GM10266 (cell line): ENCODE measurements around the gene THBD.

Experiments
- DNase-seq: peaks from one replicate; pipeline ENCODE4 v3.0.0; 2012; ENCODE audit errors: extremely low spot score
- TF ChIP-seq, protein P1 (sequence below): IDR thresholded peaks from 2 replicates; pipeline ENCODE4 v1.5.1; 2012; ENCODE audit warnings: mild to moderate bottlenecking, low read depth; ENCODE audit not compliant: control insufficient read depth, insufficient read depth; ENCODE audit errors: missing control alignments

The THBD gene

DNA sequence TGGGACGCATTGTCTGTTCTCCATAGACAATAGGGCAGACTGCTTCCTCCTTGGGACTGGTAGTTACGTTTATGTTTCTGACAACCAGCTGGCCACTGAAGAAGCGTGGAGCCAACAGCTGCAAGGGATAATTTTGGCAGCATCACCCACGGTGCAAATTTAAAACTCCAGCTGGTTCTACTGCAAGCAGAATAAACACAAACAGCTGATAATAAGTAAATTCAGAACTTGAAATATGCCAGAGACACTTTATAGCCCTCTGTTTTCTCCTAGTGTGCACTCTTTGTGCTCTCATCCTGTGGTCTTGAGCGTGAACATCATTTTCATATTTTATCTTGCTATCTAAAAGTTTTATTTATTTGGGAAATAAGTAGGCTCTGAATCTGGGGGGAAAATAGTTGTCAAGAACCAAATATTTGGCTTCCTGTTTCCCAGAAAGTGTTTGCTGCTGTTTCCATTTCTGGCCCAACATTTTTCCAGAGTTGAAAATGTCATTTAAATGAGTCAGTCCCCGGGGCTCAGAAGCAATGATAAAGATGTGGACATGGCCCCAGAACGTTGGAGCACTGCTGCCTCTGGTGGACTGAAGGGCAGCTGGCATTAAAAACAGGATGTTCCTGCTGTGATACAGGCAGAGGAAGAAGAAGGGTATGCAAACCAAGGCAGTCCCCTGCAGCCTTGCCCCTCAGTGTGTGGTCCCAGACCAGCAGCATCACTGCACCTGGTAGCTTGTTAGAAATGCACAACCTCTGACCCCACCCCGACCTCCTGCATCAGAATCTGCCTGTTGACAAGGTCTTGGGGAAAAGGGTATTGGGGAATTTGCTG is 12.5 kb upstream of the THBD start:
- TF ChIP-seq, protein P1, sequence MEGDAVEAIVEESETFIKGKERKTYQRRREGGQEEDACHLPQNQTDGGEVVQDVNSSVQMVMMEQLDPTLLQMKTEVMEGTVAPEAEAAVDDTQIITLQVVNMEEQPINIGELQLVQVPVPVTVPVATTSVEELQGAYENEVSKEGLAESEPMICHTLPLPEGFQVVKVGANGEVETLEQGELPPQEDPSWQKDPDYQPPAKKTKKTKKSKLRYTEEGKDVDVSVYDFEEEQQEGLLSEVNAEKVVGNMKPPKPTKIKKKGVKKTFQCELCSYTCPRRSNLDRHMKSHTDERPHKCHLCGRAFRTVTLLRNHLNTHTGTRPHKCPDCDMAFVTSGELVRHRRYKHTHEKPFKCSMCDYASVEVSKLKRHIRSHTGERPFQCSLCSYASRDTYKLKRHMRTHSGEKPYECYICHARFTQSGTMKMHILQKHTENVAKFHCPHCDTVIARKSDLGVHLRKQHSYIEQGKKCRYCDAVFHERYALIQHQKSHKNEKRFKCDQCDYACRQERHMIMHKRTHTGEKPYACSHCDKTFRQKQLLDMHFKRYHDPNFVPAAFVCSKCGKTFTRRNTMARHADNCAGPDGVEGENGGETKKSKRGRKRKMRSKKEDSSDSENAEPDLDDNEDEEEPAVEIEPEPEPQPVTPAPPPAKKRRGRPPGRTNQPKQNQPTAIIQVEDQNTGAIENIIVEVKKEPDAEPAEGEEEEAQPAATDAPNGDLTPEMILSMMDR = no peak
- DNase-seq = no peak

DNA sequence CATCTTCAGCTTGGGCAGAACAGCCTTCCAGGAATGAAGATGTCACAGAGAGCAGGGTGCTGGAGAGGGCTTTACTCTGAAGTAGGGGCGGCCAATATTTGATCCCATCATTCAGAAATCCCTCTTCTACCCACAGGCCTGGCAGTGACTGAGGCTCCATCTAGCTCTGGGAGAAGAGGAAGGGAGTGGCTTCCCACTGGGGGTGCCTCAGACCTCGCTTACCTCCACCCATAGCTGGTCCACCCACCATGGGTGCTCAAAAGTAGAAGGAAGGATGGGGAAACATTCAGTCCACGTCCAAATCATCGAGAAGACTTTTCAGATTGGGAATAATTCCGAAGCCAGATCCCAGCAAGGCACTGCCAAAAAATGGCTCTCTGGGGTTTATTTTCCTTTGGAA is 11.8 kb upstream of the THBD start:
- DNase-seq = no peak
- TF ChIP-seq, protein P1 = no peak

DNA sequence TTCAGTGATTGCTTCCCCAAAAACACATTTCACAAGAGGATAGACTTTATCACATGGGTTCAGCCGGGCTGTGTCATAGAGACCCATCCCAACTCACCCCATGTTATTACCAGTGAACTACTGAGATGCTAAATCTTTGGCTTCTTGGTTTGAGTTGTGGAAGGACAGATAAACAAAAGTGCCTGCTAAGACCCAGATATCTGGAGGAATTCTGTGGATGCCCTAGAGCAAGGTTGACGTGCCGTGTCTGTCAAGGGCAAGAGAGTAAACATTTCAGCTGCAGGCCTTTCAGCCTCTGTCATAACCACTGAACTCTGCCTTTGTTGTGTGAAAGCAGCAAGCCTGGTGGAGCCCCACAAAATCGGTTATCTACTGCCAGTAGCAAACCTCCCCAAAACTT is 11.2 kb upstream of the THBD start:
- no peak for DNase-seq
- TF ChIP-seq, protein P1 = no peak

DNA sequence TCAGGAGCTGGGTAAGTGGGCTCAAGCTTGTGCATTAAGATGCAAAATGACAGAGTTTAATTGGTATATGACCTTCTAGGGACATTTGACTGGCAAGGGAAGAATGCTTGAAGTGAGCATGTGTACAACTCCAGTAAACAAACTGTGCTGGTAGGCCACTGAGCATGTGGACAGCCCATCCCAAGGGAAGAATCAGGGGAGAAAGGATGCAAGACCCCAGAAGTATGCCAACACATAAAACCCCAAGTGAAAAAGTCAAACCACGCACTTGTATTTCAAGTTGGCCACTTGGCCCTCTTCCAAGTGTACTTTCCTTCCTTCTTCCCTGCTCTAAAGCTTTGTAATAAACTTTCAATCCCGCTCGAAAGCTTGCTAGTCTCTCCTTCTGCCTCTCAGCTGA is 10.4 kb upstream of the THBD start:
- no peak for DNase-seq
- TF ChIP-seq, protein P1 = no peak

DNA sequence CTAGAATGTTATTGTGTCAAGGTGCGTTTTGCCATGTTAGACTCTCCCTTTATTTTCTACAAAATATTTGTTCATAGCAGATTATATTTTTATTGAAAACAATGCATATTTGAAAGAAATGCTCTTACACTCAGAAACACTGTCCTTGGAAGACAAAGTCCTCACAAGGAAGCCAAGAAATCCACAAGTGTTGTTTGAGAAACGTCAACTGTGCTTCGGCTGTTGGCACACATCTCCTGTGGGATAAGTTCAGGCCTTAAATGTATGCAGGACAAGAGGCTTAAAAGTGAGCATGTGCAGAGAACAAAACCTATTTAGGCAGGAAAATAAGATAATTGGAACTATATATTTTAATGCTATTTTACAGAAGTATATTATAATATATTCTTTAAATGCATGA is 9.5 kb upstream of the THBD start:
- TF ChIP-seq, protein P1 = no peak
- no peak for DNase-seq

DNA sequence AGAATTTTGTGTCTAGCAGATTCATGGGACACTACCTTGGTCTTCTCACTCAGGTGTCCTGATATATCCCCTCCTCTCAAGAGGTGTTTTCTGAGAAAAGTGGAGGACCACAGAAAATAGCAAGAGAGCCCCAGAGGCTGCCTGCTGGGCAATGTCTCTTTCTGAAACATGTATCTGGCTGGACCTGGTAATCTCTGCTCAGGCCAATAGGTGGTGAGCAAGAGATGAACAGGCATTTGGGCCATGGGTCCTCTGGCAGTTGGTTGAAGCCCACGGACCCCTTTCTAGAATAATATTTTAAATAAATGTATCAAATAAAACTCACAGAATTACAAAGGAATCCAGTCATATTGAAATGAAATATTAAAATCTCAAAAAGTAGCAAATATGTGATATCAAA is 8.8 kb upstream of the THBD start:
- TF ChIP-seq, protein P1 = no peak
- DNase-seq = no peak

DNA sequence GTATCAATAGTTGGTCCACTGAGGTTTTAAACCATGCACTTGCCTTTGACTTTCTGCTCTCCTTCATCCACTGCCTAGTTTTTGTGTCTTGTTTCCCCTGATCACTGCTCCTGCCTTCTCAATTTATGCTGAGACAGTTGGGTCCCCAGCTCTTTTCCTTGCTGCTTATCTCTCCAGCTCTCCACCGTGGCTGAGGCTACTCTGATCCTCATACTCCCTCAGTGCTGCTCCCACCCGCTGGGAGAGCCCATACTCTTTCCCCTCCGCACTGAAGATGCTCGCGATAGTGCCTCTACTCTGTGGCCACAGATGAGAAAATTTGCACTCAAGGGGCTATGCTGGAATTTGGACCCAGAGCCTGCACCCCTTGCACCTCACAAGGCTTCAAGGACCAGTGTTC is 3.4 kb upstream of the THBD start:
- TF ChIP-seq, protein P1 = no peak
- DNase-seq = no peak
